Retinal pigment epithelial cell (primary cell): ENCODE results near the gene CUX1.
A peak's percentile ranks its signal among the peaks of the same experiment; 100 is the strongest.

Experiments used
- DNase-seq: peaks from one replicate; pipeline ENCODE4 v3.0.0-alpha.2; 2010; ENCODE audit warnings: low read depth
- H3K4me3 ChIP-seq: 2 replicates; pipeline ENCODE4 v1.5.1; 2011; ENCODE audit warnings: mild to moderate bottlenecking, low read length, control low read depth, moderate library complexity
- TF ChIP-seq, protein P1 (sequence below): conservative IDR thresholded peaks from 2 replicates; pipeline ENCODE4 v1.5.1; 2011; ENCODE audit warnings: low read depth, low read length, control low read depth, inconsistent platforms

Gene CUX1

DNA sequence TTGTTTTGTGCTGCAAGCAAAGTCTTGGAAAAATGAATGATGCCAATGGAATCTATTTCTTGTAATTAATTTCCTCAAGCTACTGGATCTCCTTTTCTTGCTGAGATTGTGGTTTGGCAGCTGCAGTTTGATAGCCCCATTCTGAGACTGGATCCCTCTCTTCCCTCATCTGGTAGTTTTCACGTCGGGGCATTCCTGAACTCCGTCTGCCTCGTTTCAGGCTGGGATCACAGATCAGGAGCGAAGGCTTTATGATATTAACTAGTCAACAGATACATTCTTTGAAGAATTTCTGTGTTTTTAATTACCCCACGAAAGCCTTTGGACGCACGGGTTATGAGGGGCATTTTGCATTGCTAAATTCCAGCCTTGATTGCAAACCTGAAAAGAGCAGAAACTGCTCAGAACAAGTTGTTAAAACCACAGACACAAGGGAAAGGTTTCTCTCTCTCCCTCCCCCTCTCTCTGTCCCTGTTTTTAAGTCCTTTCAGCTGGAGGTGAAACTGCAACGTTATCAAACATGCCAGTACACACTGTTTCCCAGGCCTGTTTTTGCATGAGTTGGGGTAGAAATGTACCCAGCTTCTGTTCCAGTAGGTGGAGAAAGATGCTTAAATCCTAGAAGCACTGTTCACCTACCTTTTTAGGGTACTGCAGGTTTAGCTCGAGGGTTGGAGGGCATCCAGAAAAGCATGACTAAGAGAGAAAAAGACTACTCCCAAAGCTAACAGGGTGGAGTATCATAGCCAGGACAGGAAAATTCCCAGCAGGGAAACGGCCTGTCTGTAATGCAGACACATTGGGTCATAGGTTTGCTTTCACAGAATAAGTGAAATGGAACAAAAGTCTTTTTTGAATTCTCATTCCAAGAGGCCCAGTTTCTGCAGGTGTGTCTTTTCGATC, 124.3 kb downstream of the CUX1 start:
- DNase-seq, result peak; percentile 63
- H3K4me3 ChIP-seq, result no peak overlapping the region
- TF ChIP-seq, protein P1, sequence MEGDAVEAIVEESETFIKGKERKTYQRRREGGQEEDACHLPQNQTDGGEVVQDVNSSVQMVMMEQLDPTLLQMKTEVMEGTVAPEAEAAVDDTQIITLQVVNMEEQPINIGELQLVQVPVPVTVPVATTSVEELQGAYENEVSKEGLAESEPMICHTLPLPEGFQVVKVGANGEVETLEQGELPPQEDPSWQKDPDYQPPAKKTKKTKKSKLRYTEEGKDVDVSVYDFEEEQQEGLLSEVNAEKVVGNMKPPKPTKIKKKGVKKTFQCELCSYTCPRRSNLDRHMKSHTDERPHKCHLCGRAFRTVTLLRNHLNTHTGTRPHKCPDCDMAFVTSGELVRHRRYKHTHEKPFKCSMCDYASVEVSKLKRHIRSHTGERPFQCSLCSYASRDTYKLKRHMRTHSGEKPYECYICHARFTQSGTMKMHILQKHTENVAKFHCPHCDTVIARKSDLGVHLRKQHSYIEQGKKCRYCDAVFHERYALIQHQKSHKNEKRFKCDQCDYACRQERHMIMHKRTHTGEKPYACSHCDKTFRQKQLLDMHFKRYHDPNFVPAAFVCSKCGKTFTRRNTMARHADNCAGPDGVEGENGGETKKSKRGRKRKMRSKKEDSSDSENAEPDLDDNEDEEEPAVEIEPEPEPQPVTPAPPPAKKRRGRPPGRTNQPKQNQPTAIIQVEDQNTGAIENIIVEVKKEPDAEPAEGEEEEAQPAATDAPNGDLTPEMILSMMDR, result no peak

DNA sequence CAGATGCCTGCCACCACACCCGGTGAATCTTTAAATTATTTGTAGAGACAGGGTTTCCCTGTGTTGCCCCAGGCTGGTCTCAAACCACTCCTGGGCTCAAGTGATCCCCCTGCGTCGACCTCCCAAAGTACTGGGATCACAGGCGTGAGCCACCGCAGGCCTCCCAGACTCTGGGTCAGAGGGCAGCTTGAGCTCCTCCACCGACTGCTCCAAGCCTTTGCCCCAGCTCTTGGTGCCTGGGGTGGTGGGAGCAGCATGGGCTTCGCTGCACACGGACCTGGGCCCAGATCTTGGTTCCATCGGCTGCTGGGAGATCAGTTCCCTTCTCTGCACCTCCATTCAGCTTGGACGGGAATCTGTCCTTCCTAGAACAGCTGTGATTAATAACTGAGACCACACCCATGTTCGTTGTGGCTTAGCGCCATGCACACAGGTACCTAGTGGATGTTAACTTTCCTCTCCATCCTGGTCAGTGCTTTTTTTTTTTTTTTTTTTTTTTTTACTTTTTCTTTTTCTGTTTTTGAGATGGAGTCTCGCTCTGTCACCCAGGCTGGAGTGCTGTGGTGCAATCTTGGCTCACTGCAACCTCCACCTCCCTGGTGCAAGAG, 125.3 kb downstream of the CUX1 start:
- TF ChIP-seq, protein P1, result no peak
- DNase-seq, result no peak
- H3K4me3 ChIP-seq, result no peak overlapping the region

DNA sequence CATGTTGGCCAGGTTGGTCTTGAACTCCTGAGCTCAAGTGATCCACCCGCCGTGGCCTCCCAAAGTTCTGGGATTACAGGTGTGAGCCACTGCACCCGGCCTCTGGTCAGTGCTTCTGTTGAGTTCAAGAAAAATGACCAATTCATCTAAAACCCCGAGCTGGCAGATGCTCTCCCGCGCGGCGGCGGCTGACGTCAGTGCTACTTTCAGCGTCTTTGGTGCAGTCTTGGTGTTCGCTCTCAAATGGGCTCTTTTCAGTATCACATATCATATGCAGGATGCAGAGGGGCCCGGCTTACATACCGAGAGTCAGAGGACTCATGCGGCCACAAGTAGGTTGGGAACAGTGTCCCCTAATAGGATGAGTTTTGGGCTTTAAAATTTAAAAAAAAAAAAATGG, 125.9 kb downstream of the CUX1 start:
- no peak for DNase-seq
- TF ChIP-seq, protein P1, result no peak
- H3K4me3 ChIP-seq, result no peak overlapping the region

DNA sequence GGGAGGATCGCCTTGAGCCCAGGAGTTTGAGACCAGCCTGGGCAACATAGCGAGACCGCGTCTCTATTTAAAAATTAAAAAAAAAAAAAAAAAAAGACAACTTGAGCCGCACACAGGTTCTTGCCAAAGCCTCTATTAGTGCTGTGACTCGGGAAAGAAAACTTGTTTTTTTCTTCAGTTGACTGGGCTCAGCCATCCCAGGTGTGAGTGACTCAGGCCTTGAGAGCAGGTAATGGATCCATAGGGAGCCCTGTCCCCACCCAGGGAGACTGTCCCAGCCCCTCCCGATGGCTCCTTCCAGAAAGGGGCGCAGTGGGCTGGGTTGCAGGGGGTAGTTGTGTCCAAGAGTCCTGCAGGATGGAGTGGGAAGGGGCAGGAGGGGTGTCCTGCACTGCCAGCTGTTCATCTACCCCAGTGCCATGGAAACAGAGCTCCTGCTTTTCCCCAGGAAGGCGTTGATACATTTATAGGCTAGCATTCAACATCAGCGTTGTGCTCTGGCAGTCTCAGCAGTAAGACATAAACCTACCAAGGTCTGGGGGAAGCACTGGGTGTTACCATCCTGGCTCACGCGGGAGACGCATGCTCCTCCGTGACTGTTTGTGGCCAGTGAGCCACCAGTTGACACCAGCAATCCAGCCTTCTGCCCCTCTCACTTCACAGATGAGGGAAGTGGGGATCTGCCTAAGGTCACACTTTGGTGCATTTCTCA, 126.6 kb downstream of the CUX1 start:
- no peak for DNase-seq
- TF ChIP-seq, protein P1, result no peak
- no peak overlapping the region for H3K4me3 ChIP-seq

DNA sequence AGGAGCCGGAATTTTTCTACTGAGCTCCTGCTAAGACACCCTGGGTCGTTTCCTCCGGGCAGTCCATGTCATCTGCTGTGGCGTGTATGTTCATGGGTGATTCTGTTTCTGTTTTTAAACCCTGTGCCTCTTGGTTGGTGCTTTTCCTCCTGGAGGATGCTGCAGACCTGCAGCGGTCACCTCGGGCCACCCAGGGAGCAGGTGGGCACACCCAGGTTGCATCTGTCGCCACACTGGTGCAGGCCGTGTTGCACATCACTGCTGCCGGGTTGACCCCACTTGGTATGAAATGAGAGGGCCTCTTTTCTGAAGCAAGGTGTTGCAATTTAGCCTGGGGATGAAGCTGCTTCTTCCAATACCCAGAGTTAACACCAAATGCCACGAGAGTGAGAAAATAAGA, 127.2 kb downstream of the CUX1 start:
- no peak for DNase-seq
- H3K4me3 ChIP-seq, result no peak overlapping the region
- TF ChIP-seq, protein P1, result no peak

DNA sequence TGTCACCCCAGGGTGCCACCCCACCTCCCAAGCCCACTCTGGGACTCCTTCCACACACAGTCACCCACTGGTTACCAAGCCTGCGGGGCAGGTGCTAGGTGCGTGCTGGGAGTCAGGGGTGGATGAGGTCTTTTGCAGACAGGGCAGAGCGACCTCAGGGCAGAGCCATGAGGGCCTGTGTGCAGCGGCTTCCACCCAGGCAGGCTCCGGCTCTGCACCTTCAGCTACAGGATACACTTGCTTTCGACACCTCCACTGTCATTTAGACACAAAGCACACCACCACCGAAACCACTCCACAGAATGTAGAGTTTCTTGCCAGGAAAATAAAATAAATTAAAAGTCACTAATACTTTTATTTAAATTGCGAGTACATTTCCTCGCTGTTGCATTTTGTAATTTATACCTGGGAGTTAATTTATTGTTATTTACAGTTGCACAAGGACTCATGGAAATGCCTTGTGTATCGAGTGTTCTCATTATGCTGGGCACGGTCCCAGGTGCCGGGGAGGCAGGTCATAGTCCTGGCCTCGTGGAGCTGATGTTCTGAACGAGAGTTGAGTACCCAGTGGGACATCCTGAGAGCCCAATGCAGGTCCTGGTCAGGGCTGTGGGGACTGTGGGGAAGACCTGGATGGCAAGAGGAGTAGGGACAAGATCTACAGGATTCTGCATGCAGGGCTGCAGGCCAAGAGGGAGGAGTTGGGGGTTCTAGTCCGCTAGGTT, 127.8 kb downstream of the CUX1 start:
- TF ChIP-seq, protein P1, result no peak
- no peak overlapping the region for H3K4me3 ChIP-seq
- no peak for DNase-seq
